Endothelial cell of hepatic sinusoid (primary cell): Measurements from ENCODE around the gene ZBP1.

ENCODE experiments used
- in situ Hi-C: cut with HindIII; loops from 2 replicates; pipeline ENCODE4 v1.10.0; 2017; ENCODE audit warnings: low sequenced_read_pairs

ZBP1 gene

GRCh38 chr20:57658833-57659516 lies 38.7 kb upstream of the ZBP1 start:
- in situ Hi-C loops: no loop called here

- in situ Hi-C loops: no loop called here
Observed at GRCh38 chr20:57658447-57658832, 38.2 kb upstream of the ZBP1 start.

DNA sequence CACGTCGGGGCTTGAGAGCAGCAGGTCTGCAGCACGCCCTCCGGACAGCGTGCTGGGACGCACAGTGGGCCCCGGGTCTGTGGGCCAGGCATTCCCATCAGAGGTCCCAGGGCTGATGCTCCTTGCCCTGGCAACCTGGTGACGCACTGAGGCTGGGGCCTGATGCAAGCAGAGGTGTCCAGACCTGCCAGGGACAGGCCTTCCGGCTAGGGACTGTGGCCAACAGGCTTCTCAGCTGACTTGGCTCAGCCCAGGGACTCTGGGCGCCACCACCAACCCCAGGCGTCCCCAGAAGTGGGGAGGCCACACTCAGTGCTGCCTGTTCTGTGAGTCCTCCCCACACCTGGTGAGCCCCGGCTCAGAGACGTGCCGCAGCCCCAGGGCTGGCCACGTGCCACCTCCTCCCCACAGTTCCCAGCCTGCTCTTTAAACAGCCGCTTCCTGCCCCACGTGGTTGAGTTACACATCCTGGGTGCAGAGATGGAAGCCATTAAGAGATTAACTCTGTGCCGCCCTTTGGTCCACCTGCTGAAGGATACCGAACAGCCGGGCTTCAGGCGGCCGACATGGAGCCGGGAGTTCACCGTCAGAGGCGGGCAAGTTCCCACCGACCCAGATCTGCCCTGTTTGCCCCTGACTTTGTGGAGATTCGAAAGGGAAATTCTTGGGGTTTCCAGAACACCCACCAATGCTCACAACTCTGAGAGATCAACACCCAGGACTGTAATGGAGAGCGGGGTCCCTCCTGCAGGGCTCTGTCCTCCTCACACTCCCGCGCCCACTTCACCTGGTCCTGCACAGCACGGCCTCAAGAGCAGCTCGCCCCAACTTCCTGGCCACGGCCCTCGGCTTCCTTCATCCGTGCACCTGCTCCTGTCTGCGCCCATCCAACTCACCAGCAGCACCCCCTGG lies 37.6 kb upstream of the ZBP1 start:
- in situ Hi-C loops: no loop called here

- in situ Hi-C loops: no loop called here
Observed at GRCh38 chr20:57656821-57657534, 36.8 kb upstream of the ZBP1 start.

DNA sequence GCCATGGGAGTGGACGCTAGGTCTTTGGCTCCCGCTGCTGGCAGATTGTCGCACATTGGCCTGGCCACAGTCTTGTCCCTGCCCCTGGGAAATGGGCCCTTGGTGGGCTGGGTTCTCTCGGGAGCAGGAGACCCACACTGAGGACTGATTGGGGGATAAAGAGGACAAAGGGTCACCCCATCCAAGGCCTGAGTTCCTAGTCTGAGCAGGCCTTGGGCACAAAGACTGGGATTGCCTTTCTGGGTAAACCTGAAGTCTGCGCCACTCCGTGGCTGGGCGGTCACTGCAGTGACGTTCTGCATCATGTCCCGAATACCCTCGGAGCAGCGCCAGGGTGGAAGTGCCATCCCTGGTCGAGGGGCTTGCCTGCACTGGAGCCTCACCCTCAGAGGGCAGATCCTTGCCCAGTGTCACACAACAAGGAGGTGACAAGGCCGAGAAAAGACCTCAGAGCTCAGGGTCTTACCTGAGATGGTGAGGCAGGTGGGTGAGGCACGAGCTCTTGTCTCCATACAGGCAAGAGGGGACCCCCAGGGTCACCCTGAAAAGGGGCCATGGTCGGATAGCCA lies 36.1 kb upstream of the ZBP1 start:
- in situ Hi-C loops: no loop called here

DNA sequence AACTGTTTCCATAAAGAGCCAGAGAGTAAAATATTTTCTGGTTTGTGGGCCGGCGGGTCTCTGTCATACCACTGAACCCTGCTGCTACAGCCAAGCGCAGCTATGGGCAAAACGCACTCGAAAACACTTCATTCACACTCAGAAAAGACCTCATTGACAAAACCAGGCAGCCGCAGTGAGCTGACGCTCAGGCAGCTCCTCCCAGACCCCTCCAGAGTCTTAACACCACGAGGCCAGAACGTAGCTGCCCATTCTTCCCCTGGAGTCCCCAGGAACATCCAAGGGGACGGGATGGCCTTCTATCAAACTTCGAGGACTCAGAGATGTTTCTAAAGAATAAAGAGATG lies 35.6 kb upstream of the ZBP1 start:
- in situ Hi-C loops: no loop called here

DNA sequence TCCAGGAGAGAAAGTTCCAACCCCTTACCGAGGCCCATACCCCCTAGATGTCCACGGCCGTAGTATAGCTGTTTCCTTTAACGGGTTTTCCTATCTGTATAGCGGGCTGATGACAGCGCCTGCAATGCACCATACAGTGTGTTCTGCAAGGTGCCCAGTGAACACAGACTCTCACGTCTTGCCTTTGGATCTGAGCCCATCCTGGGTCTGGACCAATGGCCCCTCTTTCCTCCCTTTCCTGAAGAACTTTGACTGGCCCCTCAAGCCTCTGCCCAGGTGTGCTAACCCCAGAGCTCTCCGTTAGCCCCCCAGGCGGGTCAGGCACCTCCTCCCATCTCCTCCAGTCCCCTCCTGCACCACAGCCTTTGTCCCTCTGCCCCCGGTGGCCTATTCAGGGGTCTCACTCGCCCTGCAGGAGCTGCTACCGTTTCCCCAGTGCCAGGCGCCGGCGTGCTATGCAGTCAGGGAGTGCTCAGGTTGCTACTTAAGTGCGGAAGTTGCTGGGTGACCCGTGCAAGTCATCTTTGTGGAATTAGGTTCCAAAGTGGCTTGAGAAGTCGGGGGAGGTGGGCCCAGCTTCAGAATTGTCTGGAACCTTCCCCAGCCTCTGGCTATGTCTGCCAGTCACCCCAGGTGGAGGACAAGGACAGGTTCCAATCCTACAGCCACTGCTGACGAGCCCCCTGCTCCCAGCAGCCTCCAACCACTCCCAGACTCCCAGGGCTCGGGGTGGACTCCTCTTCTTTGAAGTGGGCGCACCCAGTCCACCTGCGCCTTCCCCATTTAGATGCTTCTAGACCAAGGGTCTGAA lies 35.0 kb upstream of the ZBP1 start:
- in situ Hi-C loops: loop anchor here (5.0 kb wide), 1 partner anchor 82 kb away; no protein-coding TSS in a partner anchor

DNA sequence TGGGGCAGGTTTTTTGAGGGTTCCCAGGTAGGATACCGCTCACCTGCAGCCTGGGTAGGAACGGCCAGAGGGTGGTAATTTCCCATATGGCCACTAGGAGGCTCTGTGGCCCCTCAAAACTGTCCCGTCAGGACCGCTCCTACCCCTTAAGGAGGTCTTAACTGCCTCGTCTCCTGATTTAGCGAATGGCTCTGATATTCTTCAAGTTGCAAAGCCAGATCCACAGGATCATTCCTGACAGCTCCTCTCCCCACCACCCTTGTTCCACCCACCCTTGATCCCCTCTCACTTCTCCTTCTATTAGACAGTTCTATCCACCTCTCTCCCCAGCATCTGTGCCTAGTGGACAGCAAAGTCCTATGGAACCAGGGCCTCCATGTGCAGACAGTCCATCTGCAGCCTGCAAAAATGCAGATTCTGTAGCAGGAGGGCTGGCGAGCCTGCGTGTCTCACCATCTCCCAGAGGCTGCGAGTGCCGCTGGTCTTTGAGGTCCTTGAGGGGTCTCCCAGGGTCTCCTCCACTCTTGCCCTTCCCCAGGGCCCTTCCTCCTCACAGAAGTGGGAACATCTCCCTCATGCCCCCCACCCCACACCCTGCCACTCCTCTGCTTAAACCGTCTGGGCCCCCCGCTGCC lies 34.3 kb upstream of the ZBP1 start:
- in situ Hi-C loops: loop anchor here (5.0 kb wide), 1 partner anchor 83 kb away; no protein-coding TSS in a partner anchor

- in situ Hi-C loops: loop anchor here (5.0 kb wide), 1 partner anchor 83 kb away; no protein-coding TSS in a partner anchor
Observed at GRCh38 chr20:57653910-57654309, 33.7 kb upstream of the ZBP1 start.

GRCh38 chr20:57653546-57653900 lies 33.3 kb upstream of the ZBP1 start:
- in situ Hi-C loops: loop anchor here (5.0 kb wide), 1 partner anchor 84 kb away; no protein-coding TSS in a partner anchor

DNA sequence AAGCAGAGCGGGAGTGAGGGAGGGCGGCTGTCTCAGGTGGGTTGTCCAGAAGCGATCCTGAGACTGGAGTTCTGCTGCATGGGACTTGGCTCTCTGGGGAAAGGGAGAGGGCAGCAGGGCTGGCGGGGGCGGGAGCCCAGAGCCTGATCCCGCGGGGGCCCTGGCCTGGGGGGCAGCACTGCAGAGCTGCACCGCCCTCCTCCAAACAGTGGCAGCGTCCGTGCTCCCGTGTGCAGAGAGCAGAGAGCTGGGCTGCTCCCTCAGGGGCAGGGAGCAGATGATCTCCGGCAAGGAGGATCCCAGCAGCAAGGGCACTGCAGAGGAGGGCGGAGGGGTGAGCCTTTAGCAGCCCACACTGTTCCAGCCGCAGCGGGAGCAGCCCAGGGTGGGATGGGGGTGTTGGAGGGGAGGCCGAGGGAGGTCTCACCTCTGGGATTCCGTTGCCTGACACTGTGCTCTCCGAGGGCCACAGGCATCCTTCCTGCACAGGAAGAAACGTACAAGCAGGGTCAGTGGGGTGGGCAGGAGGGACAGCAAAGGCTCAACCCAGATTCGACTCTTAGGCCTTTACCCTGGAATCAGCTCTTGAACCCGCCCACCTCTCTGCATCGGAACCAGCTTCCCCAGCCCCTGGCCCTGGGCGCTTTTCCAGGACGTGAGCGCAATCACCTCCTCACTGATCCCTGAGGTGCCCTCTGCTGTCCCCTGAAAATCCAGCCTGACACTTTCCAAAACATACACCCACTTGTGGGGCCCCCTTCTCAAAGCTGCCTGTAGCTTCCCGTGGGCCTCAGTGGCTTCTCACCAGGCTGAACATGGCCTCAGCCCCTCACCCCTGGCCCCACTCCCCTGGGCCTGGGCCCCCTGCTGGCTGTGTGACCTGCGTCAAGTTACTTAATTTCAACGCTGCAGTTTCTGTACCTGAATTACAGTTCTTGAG lies 32.6 kb upstream of the ZBP1 start:
- in situ Hi-C loops: loop anchor here (5.0 kb wide), 1 partner anchor 84 kb away; no protein-coding TSS in a partner anchor

GRCh38 chr20:57651881-57652605 lies 31.8 kb upstream of the ZBP1 start:
- in situ Hi-C loops: loop anchor here (5.0 kb wide), 1 partner anchor 85 kb away; no protein-coding TSS in a partner anchor

DNA sequence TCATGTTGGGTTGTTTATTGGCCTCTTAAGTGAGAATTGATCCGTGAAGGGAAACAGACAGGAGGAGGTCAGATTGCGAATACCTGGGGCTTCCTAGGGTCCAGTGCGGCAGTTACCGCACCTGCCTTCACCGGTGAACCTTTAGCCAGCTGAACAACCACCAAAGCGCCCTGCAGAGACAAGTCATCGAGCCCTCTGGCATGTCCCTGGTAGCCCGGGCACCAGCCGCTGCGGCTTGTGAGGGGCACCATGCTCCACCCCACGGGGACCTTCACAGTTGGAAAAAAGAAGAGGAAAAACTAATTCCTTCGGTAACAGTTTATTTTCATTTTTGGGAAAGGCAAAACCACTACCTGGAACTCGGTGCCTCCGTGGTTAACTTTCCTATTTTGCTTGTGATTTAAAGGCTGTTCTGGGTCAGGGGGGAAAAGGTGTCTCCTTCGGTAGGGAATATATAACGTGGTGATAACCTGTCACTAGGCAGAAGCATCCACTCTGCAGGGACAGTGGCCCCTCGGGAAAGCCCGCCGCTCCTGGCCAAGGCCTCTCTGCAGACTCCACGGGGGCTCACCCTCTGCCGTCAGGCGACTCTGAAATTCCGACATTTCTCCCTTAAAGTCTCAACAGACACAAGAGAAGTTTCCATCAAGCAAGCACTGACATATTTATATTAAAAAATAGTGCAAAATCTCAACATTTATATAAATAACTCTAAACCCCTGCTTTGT lies 30.7 kb upstream of the ZBP1 start:
- in situ Hi-C loops: loop anchor here (5.0 kb wide), 1 partner anchor 86 kb away; no protein-coding TSS in a partner anchor

- in situ Hi-C loops: loop anchor here (5.0 kb wide), 1 partner anchor 87 kb away; no protein-coding TSS in a partner anchor
Observed at GRCh38 chr20:57650266-57650665, 30.0 kb upstream of the ZBP1 start.

- in situ Hi-C loops: loop anchor here (5.0 to 25.0 kb wide), 3 partner anchors 42 to 438 kb away; no protein-coding TSS in a partner anchor
Observed at GRCh38 chr20:57649617-57650015, 29.4 kb upstream of the ZBP1 start.

GRCh38 chr20:57648878-57649616 lies 28.8 kb upstream of the ZBP1 start:
- in situ Hi-C loops: loop anchor here (5.0 to 25.0 kb wide), 2 partner anchors 42 to 438 kb away; no protein-coding TSS in a partner anchor
